ENCODE results near the gene MGRN1. TPM values are rescaled to one million over a fixed set of nuclear protein-coding genes. Genes with fewer than 3 reads are reported as not detected.

Gene MGRN1
- total RNA-seq, 3 donors from 2014 or later = 26.7 to 28.5 (median 27.9) TPM

DNA sequence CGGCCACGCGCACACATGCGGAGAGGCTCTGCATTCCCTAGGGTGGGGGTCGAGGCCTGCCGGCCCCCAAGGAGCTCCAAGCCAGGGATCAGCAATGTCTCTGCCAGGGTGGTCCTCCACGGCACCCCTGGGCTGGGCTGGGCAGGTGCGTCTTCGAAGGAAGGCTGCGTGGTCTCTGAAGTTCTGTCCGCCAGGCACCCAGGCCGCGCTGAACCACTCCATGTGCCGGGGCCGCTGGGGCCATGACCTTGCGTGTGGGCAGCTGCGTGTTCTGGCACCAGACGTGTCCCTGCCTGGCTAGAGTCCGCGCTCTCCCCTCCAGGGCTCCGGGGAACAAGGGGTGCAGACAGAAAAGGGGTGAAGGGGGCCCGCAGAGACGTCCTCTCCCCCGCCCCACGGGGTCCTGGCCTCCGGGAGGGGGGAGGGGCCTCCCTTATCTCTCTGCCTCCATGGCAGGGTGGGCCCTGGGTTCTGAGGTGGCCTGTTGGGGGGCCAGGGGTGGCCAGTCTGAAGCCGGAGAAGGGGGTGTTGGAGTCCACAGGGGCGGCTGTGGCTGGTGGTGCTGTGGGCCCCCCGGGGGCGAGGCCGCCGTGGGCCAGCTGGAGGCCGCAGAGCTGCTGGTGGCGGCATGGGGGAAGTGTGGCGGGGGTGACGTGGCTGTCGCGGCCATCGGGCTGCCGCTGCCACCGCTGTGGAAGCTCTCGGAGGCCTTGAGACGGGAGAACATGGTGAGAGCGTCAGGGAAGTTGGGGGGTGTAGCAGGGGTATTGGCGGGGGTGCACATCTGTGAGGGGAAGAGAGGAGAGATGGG, 15.2 kb upstream of the MGRN1 start:
- Histone ChIP-seq H3K4me1 (peaks cover 10 to 14% of the 10 kb centered on the region in 2 donors), H3K9me3 (no peaks in the 10 kb centered on the region), H3K36me3 (no peaks in the 10 kb centered on the region), H3K4me3 (no peak overlapping the region), H3K27ac (no peak overlapping the region), H3K27me3 (no peaks in the 10 kb centered on the region)
- intact Hi-C loops (cut with DNase I; ENCODE audit: low total_unique reads) = no loop called here
- no peak for DNase-seq (ENCODE audit: low spot score in 2 of 2)
- TF ChIP-seq POLR2A (IDR thresholded peaks at IDR 0.05) (no peak), CTCF (IDR thresholded peaks at IDR 0.05) (no peak), POLR2AphosphoS5 (IDR thresholded peaks at IDR 0.05) (no peak)

DNA sequence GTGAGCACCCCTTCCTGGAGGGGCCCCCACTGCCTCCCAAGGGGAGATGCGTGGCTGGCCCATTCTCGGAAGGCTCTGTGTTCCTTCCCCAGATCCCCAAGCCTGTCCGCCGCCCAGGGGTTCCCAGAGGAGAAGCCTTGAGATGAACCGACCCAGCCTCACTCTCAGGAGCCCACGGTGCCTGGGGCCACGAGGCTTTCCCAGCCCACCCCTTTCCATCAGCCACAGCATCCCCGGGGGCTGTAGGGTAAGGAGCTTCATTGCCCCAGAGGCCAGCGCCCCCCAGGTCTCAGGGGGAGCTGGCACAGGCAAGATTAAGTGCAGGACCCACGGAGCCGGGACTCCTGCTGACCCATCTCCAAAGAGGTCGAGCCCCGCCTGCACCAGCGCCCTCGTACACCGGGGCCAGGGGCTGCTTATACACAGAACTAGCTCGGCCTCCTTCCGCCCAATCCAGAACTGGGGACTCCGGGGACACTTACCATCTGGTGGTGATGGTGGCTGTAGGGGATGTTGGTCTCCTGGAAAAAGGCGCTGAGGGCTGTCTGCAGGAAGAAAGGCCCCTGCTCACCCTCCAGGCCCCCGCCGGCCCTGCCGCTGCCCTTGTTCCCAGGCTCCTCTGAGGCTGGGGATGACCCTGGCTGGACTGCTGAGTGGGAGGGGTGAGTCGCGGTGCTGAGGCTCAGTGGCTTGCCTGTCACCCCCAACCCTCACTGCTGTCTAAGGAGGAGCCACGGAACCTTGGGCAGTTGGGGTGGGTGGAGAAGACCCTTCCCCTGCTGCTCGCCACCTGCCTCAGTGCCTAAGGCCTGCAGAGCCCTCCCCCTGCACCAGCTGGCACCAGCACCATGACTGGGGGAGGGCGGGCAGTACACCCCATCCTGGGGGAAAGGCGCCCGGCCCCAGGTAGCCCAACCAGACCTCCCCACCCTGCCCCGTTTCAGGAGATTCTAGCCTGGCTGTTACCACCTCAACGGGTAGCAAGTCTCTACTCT, 14.3 kb upstream of the MGRN1 start:
- H3K4me1 ChIP-seq = peaks cover 15 to 17% of the 10 kb centered on the region in 2 donors
- TF ChIP-seq CTCF (IDR thresholded peaks at IDR 0.05) (no peak), POLR2A (IDR thresholded peaks at IDR 0.05) (no peak), POLR2AphosphoS5 (IDR thresholded peaks at IDR 0.05) (no peak)

GRCh38 chr16:4611337-4612021, 13.1 kb upstream of the MGRN1 start:
- Histone ChIP-seq H3K4me1 (peaks cover 16 to 23% of the 10 kb centered on the region in 2 donors), H3K27ac (peak overlapping the region in 1 of 2 donors; percentile 25), H3K27me3 (no peaks in the 10 kb centered on the region), H3K4me3 (no peak overlapping the region), H3K9me3 (no peaks in the 10 kb centered on the region), H3K36me3 (no peaks in the 10 kb centered on the region)
- TF ChIP-seq CTCF (IDR thresholded peaks at IDR 0.05) (no peak), POLR2A (IDR thresholded peaks at IDR 0.05) (no peak), POLR2AphosphoS5 (IDR thresholded peaks at IDR 0.05) (no peak)
- no peak for DNase-seq (ENCODE audit: low spot score in 2 of 2)
- intact Hi-C loops (cut with DNase I; ENCODE audit: low total_unique reads) = no loop called here

More for the DNA sequence above, 14.3 kb upstream of the MGRN1 start:
- Histone ChIP-seq H3K4me3 (no peak overlapping the region), H3K27ac (no peak overlapping the region), H3K36me3 (no peaks in the 10 kb centered on the region), H3K9me3 (no peaks in the 10 kb centered on the region), H3K27me3 (no peaks in the 10 kb centered on the region)
- intact Hi-C loops (cut with DNase I; ENCODE audit: low total_unique reads) = no loop called here
- DNase-seq (ENCODE audit: low spot score in 2 of 2) = no peak

DNA sequence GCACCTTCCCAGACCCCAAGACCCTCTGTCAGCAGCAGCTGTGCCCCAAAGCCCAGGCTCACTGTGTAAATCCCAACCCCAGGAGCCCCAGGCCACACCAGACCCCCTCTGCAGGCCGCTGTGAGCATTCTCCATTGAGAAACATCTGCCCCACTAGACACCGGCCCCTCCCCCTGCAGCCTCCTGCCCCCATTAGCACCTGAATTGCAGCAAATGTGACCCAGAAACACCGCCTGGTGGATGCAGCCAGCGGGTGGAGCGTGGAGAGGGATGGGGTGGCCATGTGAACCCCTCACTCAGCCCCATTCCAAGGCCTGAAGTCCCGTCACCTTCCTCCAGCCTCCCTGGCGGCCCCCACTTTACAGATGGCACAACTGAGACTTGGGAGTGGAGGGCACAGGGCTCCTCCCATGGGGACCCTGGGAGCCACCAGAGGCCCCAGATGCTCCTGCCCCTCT, 12.1 kb upstream of the MGRN1 start:
- no peak for DNase-seq (ENCODE audit: low spot score in 2 of 2)
- Histone ChIP-seq H3K4me1 (peaks cover 16 to 23% of the 10 kb centered on the region in 2 donors), H3K36me3 (no peaks in the 10 kb centered on the region), H3K27ac (peak overlapping the region in 1 of 2 donors; percentile 98), H3K27me3 (no peaks in the 10 kb centered on the region), H3K9me3 (no peaks in the 10 kb centered on the region), H3K4me3 (peak overlapping the region in 2 of 3 donors; percentile 91 to 95)
- no peak for TF ChIP-seq POLR2AphosphoS5 (IDR thresholded peaks at IDR 0.05)
- no peak for TF ChIP-seq CTCF (IDR thresholded peaks at IDR 0.05)
- TF ChIP-seq POLR2A (IDR thresholded peaks at IDR 0.05) = no peak
- intact Hi-C loops (cut with DNase I; ENCODE audit: low total_unique reads) = no loop called here
